Upper lobe of left lung (tissue), 6 donors: Measurements from ENCODE around the gene VSTM2B. TPM values are rescaled to one million over a fixed set of nuclear protein-coding genes. Genes with fewer than 3 reads are reported as not detected.

Source experiments
- ATAC-seq, 2 donors: fragments of 200-7000 bp; cut with Tn5 transposase; one replicate each; pipeline ENCODE4 v1.9.1; 2022; ENCODE audit warnings: mild to moderate bottlenecking in 2 of 2, moderate library complexity in 2 of 2; ENCODE audit not compliant: low FRiP score in 2 of 2
- DNase-seq, 2 donors: peaks; one replicate each; pipeline ENCODE4 v3.0.0-alpha.2; 2019 to 2020
- H3K27ac ChIP-seq, 4 donors: fragments of 200-600 bp; sonication (generic); one replicate each; pipeline ENCODE4 v1.5.1; 2016 to 2019
- H3K27me3 ChIP-seq, 4 donors: fragments of 200-600 bp; sonication (generic); one replicate each; pipeline ENCODE4 v1.5.1; 2017 to 2019
- H3K36me3 ChIP-seq, 4 donors: fragments of 200-600 bp; sonication (generic); one replicate each; pipeline ENCODE4 v1.5.1; 2016 to 2019
- H3K4me1 ChIP-seq, 4 donors: fragments of 200-600 bp; sonication (generic); one replicate each; pipeline ENCODE4 v1.5.1; 2018 to 2019
- H3K4me3 ChIP-seq, 4 donors: fragments of 200-600 bp; sonication (generic); one replicate each; pipeline ENCODE4 v1.5.1; 2017 to 2019; ENCODE audit warnings: mild to moderate bottlenecking in 2 of 4, moderate library complexity in 1 of 4
- H3K9me3 ChIP-seq, 4 donors: fragments of 200-600 bp; sonication (generic); one replicate each; pipeline ENCODE4 v1.5.1; 2018 to 2019
- EP300 ChIP-seq, 4 donors: sonication (generic); formaldehyde crosslinking; IDR thresholded peaks; one replicate each; pipeline ENCODE4 v1.5.1; 2017; ENCODE audit warnings: antibody characterized with exemption in 4 of 4, control low read depth in 2 of 4
- POLR2A ChIP-seq, 4 donors: fragments of 450-650 bp; IDR thresholded peaks; one replicate each; pipeline ENCODE4 v1.5.1; 2016 to 2017; ENCODE audit warnings: antibody characterized with exemption in 4 of 4, mild to moderate bottlenecking in 2 of 4
- POLR2AphosphoS5 ChIP-seq, 2 donors: sonication (generic); formaldehyde crosslinking; IDR thresholded peaks; one replicate each; pipeline ENCODE4 v1.5.1; 2017; ENCODE audit warnings: antibody characterized with exemption in 2 of 2
- WGBS, 2 donors: methylation state at CpG; one replicate each; pipeline ENCODE4 v1.1.5; 2017 to 2018; 5-methylcytosine and 5-hydroxymethylcytosine counted together
- total RNA-seq, 6 donors: library from RNA; depleted of rRNA in 4 of 6; stranded (reverse); fragments of >200 nt in 4 of 6; gene quantifications; one replicate each; pipeline versions ENCODE4 v1.1.0 to v1.2.1, GENCODE V29; 2016 to 2021
- TF ChIP-seq, protein P1 (sequence below), 6 experiments: fragments of 450-650 bp in 4 of 6; fragments of 200-600 bp in 2 of 6; sonication (generic) in 2 of 6; IDR thresholded peaks; one replicate each; pipeline ENCODE4 v1.5.1; 2016 to 2019; ENCODE audit warnings: antibody characterized with exemption in 6 of 6
- donor health status: DM: no; HTN: no; CAD: no; lungs with moderate emphysema.
- donor health status: DM: no; HTN: yes; CAD: no; lungs with severe emphysema.

Gene VSTM2B
- total RNA-seq, 6 donors from 2014 or later, result not detected

DNA sequence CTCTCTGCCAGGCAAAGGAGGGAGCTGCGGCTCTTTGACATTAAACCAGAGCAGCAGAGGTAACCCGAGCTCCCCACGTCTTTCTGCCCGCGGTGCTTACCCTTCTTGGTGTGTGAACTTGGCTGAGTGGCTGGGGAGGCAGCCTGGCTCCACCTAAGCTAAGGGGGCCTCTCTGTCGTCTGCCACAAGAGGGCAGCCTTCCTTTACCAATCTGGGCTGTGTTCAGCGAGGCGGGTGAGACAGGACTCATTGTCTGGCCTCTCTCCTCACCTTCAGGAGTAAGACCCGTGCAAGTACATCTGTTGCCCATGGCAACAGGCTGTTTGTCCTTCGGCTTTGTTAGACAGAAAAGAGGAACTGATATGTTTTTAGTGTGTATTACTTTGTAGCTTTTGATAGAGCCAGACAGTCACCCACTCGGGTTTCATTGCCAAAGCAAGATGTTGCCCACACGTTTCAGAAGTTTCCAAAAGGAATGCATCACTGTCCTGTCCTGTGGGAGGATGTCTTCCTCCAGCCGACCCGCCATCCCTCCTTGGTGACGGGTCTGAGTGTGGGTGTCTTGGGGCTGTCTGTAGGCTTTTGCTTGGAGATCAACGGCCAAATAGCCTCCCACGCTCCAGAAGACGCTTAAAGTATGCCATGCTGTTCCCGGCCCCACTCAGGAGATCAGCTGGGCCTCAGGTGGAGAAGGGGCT, 84.9 kb downstream of the VSTM2B start:
- ATAC-seq (peak; percentile 80 to 82), DNase-seq (peak in 1 of 2 donors; percentile 77)
- Histone ChIP-seq H3K36me3 (peaks cover 31 to 69% (median 56%) of the 10 kb centered on the region in 4 donors), H3K4me3 (no peak overlapping the region), H3K9me3 (no peaks in the 10 kb centered on the region), H3K4me1 (peaks cover 6 to 17% (median 7%) of the 10 kb centered on the region in 4 donors), H3K27ac (no peak overlapping the region), H3K27me3 (no peaks in the 10 kb centered on the region)
- TF ChIP-seq EP300 (IDR thresholded peaks at IDR 0.05), result no peak
- TF ChIP-seq, protein P1, sequence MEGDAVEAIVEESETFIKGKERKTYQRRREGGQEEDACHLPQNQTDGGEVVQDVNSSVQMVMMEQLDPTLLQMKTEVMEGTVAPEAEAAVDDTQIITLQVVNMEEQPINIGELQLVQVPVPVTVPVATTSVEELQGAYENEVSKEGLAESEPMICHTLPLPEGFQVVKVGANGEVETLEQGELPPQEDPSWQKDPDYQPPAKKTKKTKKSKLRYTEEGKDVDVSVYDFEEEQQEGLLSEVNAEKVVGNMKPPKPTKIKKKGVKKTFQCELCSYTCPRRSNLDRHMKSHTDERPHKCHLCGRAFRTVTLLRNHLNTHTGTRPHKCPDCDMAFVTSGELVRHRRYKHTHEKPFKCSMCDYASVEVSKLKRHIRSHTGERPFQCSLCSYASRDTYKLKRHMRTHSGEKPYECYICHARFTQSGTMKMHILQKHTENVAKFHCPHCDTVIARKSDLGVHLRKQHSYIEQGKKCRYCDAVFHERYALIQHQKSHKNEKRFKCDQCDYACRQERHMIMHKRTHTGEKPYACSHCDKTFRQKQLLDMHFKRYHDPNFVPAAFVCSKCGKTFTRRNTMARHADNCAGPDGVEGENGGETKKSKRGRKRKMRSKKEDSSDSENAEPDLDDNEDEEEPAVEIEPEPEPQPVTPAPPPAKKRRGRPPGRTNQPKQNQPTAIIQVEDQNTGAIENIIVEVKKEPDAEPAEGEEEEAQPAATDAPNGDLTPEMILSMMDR (IDR thresholded peaks at IDR 0.05), result peak; percentile 74 to 87 (median 84)
- WGBS, 2 donors, result 44 to 53% methylated on average over 15 to 19 of the region's 19 CpGs

DNA sequence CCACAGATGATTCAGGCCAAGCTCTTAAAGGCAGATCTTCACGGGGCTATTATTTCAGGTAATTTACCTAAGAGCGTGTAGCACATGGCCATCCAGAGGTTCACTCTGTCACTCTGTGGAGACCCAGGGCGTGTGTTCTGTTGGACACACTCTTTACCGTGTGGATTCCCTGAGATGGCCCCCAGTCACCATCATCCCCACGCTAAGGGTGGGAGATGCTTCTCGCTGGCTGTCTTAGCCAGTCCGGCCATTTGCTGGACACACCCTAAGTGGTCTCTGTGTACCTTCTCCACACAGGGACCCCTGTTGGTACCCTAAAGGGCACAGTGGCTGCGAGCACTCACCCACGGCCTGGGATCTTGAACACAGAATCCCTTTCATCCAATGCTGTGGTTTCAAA, 86.3 kb downstream of the VSTM2B start:
- no peak for TF ChIP-seq EP300 (IDR thresholded peaks at IDR 0.05)
- TF ChIP-seq, protein P1 (IDR thresholded peaks at IDR 0.05), result no peak
- Histone ChIP-seq H3K4me1 (peaks cover 0 to 10% (median 1%) of the 10 kb centered on the region in 4 donors), H3K36me3 (peaks cover 31 to 82% (median 67%) of the 10 kb centered on the region in 4 donors), H3K27ac (no peak overlapping the region), H3K27me3 (no peaks in the 10 kb centered on the region), H3K9me3 (no peaks in the 10 kb centered on the region), H3K4me3 (no peak overlapping the region)
- ATAC-seq (no peak), DNase-seq (no peak)
- 97 to 99% methylated on average over 9 of the region's 9 CpGs for WGBS, 2 donors

DNA sequence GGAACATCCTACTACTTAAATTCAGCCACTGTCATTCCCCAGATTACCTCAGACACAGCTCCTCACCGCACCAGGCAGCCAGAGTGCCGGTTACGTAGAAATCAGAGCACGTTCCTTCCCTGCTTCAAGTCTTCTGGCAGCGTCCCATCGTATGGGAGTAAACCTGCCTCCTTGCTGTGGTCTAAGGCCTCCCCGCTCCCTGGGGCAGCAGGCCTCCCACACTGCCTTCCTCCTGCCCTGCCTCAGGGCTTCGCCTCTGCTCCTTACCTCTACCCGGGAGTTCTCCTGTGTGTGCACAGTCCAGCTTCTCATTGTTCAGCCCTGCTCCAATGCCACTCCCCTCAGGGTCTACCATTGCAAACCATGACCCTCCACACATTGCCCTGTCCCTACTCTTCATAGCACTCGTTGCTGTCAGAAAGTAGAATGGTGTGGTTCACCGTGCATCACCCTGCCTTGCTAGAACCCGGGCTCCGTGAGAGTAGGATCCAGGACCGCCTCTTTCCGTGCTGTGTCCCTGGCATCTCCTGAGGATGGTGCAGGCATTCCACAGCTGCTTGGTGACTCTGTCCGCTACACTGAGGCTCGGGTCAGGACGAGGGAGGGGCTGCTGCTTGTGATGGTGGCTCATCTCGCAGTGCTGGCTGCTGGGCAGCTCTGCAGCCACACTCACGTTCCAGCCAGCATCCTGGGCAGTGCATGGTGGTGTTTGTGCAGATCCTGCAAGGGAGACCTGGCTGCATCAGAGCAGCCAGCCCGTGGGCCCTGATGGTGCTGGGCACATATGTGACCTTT, 87.2 kb downstream of the VSTM2B start:
- Histone ChIP-seq H3K36me3 (peaks cover 31 to 82% (median 67%) of the 10 kb centered on the region in 4 donors), H3K27ac (no peak overlapping the region), H3K4me3 (no peak overlapping the region), H3K4me1 (peaks cover 0 to 8% (median 0%) of the 10 kb centered on the region in 4 donors), H3K27me3 (no peaks in the 10 kb centered on the region), H3K9me3 (no peaks in the 10 kb centered on the region)
- DNase-seq (peak in 1 of 2 donors; percentile 20), ATAC-seq (no peak)
- whole genome bisulfite sequencing, 2 donors, result 90 to 96% methylated on average over 15 to 21 of the region's 21 CpGs
- TF ChIP-seq POLR2AphosphoS5 (IDR thresholded peaks at IDR 0.05) (no peak), POLR2A (IDR thresholded peaks at IDR 0.05) (no peak), EP300 (IDR thresholded peaks at IDR 0.05) (no peak)
- TF ChIP-seq, protein P1 (IDR thresholded peaks at IDR 0.05), result no peak

DNA sequence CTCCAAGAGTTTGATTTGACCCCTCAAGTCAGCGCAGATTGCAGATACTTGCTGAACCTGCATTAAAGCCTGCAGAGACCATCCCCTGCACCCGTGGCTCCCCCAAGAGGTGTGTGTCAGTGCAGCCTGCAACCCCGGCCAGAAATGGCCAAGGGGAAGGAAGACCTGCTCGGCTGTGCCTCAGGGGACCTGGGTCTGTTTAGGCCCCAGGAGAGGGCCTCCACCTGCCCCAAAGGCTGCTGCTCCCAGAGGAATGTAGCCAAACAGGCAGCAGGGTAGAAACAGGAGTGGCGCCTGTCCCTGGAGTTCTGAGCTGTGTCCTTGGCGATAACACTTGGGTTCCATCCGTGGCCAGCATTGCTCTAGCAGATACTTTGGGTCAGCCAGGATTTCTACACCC, 88.3 kb downstream of the VSTM2B start:
- WGBS, 2 donors, result 89 to 90% methylated on average over 5 to 7 of the region's 7 CpGs
- DNase-seq (peak in 1 of 2 donors; percentile 15), ATAC-seq (no peak)

More for the DNA sequence above, 88.3 kb downstream of the VSTM2B start:
- H3K36me3 ChIP-seq, result peaks cover 31 to 75% (median 61%) of the 10 kb centered on the region in 4 donors
- no peak overlapping the region for H3K27ac ChIP-seq
- no peaks in the 10 kb centered on the region for H3K27me3 ChIP-seq
- H3K4me1 ChIP-seq, result peaks cover 0 to 8% (median 0%) of the 10 kb centered on the region in 4 donors
- no peak for TF ChIP-seq POLR2A (IDR thresholded peaks at IDR 0.05)
- no peak for TF ChIP-seq EP300 (IDR thresholded peaks at IDR 0.05)
- TF ChIP-seq, protein P1 (IDR thresholded peaks at IDR 0.05), result no peak
- no peak for TF ChIP-seq POLR2AphosphoS5 (IDR thresholded peaks at IDR 0.05)
- no peak overlapping the region for H3K4me3 ChIP-seq
- H3K9me3 ChIP-seq, result no peaks in the 10 kb centered on the region

Other genes starting within 250 kb of the VSTM2B start
- gene POP4, start 80.3 kb downstream of the VSTM2B start, total RNA-seq, result 10 to 100 TPM; 29.3 to 59.6 (median 53.8) TPM
- gene PLEKHF1, start 139.5 kb downstream of the VSTM2B start, total RNA-seq, result 10 to 100 TPM; 10.6 to 21.0 (median 14.2) TPM
- 10 to 100 TPM; 11.4 to 30.4 (median 21.4) TPM for gene C19orf12, start 189.3 kb downstream of the VSTM2B start, total RNA-seq